ENCODE results near the gene ARHGAP32. TPM values are rescaled to one million over a fixed set of nuclear protein-coding genes. Genes with fewer than 3 reads are reported as not detected.
A peak's percentile ranks its signal among the peaks of the same experiment; 100 is the strongest.

ARHGAP32 gene
- total RNA-seq, 1 donor, result 20.1 TPM

DNA sequence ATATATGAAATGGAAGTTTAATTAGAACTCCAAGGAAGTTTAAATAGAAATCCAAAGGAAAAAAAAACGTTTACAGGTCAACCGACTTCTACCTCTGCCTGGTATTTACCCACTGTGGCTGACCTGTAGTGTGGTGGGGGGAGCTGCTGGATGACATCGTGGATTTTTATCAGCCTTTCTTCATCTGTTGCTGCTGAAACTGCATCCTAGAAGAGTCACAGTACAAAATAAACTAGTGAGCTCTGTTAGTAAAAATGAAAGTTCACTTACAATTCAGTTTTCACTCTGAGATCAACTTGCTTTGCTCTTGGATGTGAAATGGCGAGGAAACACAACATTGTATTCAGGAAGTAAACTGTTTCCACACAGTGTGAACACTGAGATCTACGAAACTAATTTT is 206.2 kb downstream of the ARHGAP32 start:
- TF ChIP-seq, protein P1, sequence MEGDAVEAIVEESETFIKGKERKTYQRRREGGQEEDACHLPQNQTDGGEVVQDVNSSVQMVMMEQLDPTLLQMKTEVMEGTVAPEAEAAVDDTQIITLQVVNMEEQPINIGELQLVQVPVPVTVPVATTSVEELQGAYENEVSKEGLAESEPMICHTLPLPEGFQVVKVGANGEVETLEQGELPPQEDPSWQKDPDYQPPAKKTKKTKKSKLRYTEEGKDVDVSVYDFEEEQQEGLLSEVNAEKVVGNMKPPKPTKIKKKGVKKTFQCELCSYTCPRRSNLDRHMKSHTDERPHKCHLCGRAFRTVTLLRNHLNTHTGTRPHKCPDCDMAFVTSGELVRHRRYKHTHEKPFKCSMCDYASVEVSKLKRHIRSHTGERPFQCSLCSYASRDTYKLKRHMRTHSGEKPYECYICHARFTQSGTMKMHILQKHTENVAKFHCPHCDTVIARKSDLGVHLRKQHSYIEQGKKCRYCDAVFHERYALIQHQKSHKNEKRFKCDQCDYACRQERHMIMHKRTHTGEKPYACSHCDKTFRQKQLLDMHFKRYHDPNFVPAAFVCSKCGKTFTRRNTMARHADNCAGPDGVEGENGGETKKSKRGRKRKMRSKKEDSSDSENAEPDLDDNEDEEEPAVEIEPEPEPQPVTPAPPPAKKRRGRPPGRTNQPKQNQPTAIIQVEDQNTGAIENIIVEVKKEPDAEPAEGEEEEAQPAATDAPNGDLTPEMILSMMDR (IDR thresholded peaks at IDR 0.05; ENCODE audit: insufficient read depth, low read length), result no peak
- no peak overlapping the region for H3K4me3 ChIP-seq (ENCODE audit: low read depth, low read length)
- no peak for DNase-seq (ENCODE audit: low read depth)

DNA sequence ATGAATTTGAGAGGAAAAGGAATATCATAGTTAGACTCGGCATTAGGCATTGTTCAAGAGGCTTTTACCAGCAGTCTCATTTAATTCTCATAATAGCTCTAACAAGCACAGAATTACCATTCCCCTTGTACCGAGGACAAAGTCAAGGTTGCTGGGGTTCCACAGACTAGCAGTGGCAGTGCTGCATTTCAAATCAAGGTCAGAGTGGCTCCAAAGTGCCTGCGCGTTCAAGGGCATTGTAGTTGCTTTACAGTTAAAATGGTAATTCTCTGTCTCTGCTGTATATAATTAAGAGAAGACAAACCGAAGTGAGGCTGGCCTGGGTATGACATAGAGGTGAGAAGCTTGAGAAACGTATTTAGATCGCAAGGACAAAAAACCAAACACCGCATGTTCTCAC is 209.1 kb downstream of the ARHGAP32 start:
- TF ChIP-seq, protein P1 (IDR thresholded peaks at IDR 0.05; ENCODE audit: insufficient read depth, low read length), result no peak
- H3K4me3 ChIP-seq (ENCODE audit: low read depth, low read length), result no peak overlapping the region
- DNase-seq (ENCODE audit: low read depth), result no peak

DNA sequence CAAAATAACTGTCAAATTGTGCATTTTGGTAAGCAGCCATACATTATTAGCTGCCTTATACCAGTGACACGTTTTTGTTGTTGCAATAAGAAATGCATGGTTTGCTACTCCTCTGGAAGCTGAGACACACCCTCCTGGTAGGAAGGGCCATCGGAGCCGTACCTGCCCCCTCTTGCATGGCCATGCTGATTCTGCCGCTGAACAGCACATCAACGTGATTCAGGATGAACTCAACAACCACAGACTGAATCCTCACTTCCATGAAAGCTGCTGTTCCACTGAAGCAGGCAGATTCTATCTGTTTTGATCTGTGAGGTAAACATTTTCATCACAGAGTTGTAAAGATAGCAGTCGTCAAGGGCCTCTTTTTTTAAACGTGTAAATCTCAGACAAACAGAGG is 210.9 kb downstream of the ARHGAP32 start:
- no peak overlapping the region for H3K4me3 ChIP-seq (ENCODE audit: low read depth, low read length)
- DNase-seq (ENCODE audit: low read depth), result no peak
- TF ChIP-seq, protein P1 (IDR thresholded peaks at IDR 0.05; ENCODE audit: insufficient read depth, low read length), result no peak

DNA sequence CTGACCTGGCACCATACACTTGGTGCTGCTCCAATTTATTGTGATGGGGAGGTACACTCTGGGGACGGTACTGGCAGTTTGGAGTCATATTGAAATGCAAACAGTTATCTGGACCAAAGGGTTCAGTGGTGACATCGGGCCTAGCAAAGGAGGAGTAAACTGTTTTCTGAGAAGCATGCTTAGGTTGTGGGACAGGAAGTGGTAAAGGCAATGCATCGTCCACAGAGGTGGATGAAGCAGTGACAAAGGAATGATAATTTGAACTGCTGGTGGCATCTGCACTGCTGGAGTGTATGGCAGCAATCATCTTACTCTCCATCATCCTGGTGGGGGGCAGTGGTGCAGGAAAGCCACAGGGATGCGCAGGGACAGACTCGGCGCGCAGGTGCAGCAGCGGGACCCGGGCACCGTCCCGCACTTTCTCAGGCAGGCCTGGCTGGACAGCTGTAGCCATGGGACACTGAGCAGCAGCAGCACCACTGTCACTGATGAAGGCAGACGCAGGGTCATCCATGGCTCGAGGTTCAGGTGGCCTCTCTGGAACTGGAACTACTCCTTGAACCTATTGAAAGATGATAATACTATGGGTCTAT is 221.4 kb downstream of the ARHGAP32 start:
- H3K4me3 ChIP-seq (ENCODE audit: low read depth, low read length), result no peak overlapping the region
- no peak for DNase-seq (ENCODE audit: low read depth)
- TF ChIP-seq, protein P1 (IDR thresholded peaks at IDR 0.05; ENCODE audit: insufficient read depth, low read length), result no peak

DNA sequence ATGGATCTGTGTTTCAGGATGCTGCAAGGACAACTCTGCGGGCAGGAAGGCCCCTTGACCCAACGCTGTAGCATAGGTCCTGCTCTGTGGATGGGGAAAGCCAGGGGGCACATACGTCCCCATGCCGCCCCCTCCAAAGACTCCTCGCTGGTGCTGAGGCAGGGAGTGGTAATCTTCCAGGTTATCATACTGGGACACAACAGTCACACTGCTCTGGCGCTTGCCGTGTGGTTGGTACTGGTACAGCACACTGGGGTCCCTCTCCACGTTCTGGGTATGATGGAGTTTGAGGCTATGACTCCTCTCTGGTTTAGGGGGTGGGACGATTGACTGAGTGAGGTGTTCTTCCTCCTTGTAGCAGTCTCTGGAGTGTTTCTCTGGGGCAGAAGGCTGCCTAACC is 223.2 kb downstream of the ARHGAP32 start:
- DNase-seq (ENCODE audit: low read depth), result no peak
- TF ChIP-seq, protein P1 (IDR thresholded peaks at IDR 0.05; ENCODE audit: insufficient read depth, low read length), result no peak
- no peak overlapping the region for H3K4me3 ChIP-seq (ENCODE audit: low read depth, low read length)

DNA sequence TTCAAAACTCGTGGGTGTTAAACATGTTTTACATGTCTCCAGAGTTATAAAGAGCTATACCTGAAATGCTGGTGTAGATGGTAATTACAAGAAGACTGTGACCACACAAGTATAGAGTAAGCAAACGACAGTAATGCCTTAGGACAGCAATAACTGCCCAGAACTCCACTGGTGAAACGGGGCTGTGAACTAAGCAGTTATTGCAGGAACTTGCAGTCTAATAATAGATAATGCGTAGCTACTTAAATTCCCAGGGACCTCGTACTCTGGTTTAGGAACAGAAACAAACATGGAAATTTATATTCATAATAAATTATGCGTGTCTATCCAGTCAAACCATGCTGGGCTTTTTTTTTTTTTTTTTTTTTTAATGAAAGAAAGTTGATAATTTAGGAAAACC is 224.5 kb downstream of the ARHGAP32 start:
- TF ChIP-seq, protein P1 (IDR thresholded peaks at IDR 0.05; ENCODE audit: insufficient read depth, low read length), result no peak
- no peak overlapping the region for H3K4me3 ChIP-seq (ENCODE audit: low read depth, low read length)
- no peak for DNase-seq (ENCODE audit: low read depth)

DNA sequence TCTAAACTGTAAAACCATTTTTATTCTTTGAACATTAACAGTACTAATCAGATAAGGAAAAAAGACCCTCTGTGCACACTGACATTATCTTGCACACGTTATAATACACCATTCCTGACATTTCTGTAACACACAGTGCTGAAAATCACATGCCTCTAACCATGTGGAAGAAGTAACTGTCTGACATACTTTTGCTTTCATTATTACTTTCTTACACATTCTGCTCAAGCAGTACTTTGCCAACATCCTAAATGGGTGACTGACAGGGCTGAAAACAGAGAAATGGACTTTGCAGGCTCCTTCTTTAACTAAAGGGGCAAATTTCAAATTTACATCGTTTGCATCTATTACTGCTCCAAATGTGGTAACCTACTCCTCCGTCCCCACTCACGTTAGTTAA is 226.6 kb downstream of the ARHGAP32 start:
- TF ChIP-seq, protein P1 (IDR thresholded peaks at IDR 0.05; ENCODE audit: insufficient read depth, low read length), result no peak
- H3K4me3 ChIP-seq (ENCODE audit: low read depth, low read length), result no peak overlapping the region
- DNase-seq (ENCODE audit: low read depth), result peak; percentile 6
